GM21515 (cell line): ENCODE measurements around the gene LGALS7B.
"Not testable (repeated sequence)": the region's sequence is repeated elsewhere in the genome, so short reads cannot be mapped to it uniquely, and the experiment has no call there.

Experiments
- ATAC-seq: cut with Tn5 transposase; IDR thresholded peaks from one replicate; pipeline ENCODE4 v1.9.1; 2021; ENCODE audit not compliant: unreplicated experiment

The LGALS7B gene

DNA sequence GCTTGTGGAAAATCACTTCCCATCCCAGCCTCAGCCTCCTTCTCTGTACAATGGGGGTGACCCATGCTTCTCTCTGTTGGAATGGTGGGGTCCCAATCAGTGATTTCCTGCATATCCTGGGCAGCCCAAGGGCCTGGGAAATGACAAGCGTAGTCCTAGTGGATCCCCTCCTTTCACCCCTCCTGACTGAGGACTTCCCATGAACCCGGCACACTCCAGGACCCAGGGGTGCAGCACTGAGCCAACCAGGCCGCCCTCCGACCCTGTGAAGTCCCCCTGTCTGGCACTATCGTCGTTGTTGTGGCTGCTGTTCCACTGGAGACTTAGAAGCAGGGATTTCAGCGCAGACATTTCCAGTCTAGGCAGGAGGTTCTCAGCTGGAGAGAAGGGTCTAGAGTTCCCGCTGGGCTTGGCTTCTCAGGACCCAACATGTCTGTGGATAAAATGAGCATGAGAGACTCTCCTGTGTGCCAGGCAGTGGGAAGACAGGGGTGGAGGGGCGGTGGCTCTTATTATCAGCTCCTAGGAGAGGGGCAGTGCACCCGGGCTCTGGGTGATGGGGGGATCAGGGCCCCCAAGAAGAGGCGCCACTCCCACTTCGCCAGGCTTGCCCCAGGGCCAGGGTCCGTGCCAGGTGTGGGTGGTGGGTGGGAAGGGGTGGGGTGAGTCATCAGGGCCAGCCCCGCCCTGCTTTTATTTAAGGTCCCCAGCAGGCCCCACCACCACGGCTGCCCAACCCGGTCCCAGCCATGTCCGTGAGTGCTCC is at the start of gene LGALS7B:
TSS of gene LGALS7B (plus strand) at position 723 of the 766 bp plus-strand sequence. CDS start at position 750, 27 bp downstream.
- ATAC-seq = no peak

DNA sequence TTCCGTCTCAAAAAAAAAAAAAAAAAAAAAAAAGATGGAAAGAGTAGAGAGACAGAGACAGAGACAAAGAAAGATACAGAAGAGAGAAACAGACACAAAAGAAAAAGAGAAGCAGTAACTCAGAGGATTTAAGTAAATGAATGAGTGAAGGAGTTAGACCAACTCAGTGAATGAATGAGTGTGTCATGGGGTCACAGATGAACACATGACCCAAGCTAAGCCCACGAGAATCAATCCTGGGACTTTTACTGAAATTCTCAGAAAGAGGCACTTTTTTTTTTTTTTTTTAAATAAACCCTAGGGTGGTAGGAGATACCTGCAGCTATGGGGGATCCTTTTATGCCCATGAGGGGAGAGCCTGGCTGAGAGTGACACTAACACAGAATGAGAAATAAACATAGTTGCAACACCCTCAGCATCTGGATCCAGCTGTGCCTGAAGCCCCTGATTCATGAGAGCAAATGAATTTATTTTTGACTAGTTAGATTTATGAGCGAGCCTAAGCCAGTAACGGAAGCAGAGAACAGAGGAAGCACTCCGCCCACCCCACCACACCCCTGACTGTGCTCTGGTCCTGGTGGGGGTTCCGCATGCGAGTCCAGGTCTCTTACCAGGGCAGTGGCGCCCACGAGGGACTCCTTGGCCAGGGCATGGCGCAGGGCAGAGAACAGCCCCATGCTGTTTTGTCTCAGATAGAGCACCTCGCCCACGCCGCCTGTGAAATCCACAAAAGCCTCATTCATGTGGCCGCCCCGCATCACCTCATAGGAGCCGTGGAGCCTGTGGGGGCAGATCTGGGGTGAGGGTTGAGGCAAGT is 49.4 kb upstream of the LGALS7B start:
- no peak for ATAC-seq

DNA sequence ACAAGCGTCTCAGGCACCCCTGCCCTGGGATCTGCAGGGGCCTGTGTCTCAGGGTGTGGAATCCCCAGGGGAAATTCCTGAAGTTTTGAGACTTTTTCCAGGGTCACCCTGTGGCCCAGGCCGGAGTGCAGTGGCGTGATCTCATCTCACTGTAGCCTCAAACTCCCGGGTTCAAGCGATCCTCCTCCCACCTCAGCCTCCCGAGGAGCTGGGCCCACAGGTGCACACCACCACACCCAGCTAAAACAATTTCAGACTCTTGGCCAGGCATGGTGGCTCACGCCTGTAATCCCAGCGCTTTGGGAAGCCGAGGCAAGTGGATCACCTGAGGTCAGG is 48.8 kb upstream of the LGALS7B start:
- no peak for ATAC-seq

DNA sequence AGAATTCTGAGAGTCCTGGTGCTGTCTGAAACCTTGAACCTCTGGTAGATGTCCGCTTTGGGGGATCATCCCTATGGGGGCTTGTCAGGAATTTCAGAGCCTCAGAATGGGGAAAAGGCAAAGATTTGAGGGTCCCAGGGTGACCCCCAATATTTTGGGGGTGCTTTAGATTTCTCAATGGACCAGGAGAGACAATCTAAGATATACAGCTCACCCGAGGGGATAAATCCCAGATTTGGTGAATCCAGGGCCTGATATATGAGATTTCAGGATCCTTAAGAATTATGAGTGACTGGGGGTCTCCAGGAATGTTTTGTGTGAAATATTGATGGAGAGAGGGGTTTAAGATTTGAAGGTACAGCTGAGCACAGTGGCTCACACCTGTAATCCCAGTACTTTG is 48.1 kb upstream of the LGALS7B start:
- no peak for ATAC-seq

DNA sequence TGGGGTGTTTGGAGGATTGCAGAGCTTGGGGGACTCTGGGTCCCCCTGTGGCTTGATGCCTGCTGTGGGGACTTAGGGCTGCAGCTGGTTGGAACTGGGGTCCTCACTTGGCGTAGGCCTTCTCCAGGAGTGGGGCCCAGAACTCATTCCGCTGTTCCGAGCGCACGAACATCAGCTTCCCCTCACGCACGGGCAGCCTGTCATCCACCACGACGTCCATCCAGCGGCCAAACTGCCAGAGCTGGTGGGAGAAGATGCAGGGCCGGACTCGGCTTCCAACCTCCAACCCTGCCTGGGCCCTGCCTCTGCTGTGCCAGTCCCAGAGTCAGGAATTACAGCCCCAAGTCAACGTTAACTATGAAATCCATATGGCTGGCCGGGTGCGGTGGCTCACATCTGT is 47.3 kb upstream of the LGALS7B start:
- no peak for ATAC-seq

DNA sequence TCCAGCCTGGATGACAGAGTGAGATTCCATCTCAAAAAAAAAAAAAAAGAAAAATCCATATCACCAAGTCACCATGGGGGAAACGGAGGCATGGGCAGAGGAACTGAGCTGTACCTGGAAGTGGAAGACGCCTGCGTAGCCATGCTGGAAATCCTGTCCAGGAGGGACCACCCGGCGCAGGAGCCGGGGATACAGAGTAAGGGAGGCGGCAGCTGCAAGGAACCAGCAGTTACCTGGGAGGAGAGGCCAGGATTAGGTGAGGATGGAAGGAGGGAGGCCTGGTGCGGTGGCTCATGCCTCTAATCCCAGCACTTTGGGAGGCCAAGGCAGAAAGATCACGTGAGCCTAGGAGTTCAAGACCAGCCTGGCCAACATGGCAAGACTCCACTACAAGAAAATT is 46.7 kb upstream of the LGALS7B start:
- no peak for ATAC-seq

DNA sequence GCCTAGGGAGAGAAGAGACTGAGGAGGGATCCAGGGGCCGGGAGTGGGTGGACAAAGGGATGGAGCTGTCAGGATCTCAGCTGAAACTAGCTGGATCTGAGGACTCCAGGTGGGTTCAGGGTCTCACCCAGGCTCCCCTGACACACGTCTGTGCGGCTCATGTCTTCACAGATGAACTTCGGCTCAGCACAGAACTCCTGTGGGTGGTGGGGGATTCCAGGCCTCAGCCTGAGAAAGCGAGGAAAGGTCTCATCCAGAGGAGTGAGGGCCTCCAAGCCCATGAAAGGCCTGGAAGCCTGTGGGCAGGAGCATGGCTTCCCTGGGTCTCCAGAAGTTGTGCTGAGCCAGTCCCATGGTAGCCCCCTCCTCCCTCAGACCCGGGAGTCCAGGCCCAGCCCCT is 46.1 kb upstream of the LGALS7B start:
- no peak for ATAC-seq

DNA sequence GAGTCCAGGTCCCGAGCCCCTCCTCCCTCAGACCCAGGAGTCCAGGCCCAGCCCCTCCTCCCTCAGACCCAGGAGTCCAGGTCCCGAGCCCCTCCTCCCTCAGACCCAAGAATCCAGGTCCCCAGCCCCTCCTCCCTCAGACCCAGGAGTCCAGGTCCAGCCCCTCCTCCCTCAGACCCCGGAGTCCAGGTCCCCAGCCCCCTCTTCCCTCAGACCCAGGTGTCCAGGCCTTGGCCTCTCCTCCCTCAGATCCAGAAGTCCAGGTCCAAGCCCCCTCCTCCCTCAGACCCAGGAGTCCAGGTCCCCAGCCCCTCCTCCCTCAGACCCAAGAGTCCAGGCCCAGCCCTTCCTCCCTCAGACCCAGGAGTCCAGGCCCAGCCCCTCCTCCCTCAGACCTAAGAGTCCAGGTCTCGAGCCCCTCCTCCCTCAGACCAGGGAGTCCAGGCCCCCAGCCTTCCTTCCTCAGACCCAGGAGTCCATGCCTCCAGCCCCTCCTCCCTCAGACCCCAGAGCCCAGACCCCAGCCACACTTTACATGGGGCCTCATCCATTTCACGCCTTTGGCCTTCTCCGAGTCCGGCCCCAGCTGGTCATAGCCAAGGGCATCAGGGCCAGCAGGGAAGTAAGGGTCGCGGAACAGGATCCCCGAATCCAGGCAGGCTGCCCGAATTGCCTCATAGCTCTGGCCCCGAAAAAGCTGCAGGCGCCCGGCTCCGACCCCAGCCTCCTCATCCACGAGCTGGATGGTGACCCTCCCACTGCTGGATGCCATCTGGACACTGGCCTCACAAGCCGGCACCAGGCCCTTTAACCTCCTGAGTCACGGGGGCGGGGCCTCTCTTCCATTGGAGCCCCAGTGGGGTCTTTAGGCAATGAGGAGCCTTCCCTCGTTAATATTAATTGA is 45.4 kb upstream of the LGALS7B start:
- ATAC-seq = no peak

DNA sequence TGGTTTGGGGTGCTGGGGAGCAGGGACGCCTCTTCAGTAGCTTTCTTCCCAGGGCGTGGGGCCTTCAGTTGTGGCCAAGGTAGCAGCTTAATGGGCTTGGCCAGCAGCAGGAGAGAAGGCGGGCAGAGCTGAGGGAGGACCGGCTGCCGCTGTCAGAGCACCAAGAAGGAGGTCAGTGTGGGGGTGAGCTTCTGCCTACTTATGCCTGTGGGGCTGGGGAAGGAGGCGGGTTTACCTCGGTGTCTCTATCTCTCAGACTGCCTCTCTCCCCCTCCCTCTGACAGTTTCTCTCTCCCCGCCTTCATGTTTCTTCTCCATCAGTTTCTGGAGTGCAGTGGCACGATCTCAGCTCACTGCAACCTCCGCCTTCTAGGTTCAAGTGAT is 44.7 kb upstream of the LGALS7B start, which contains the start of gene CAPN12:
TSS of gene CAPN12 (minus strand) at position 177 of the 384 bp plus-strand sequence. CDS start 309 bp downstream, outside the sequence.
- ATAC-seq = no peak

DNA sequence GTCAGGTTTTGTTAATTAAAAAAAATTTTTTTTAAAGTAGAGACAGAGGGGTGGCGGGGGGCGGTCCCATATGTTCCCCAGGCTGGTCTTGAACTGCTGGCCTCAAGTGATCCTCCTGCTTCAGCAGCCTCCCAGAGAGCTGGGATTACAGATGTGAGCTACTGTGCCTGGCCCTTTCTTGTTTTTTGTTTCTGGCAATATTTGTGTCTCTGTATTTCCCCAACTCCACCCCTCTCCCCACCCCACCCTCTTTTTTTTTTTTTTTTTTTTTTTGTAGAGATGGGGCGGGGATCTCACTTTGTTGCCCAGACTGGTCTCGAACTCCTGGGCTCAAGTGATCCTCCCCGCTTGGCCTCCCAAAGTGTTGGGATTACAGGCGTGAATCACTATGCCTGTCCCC is 44.1 kb upstream of the LGALS7B start:
- ATAC-seq = no peak

DNA sequence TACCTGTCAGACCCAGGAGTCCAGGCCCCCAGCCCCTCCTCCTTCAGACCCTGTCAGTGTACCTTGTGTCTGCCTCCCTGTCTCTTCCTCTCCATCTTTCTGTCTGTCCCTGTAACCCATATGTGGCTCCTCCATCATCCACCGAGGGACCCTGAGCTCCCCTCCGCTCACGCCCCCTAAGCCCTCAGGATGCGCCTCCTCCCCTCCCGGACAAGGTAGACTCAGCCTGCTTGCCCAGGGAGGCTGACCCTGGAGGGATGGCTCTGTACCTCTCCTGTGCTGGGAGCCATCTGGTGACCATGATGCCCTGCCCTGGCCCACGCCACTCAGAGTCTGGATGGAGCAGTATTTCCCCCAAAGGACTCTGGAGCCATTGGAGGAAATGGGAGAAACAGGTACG is 43.7 kb upstream of the LGALS7B start:
- ATAC-seq = no peak

DNA sequence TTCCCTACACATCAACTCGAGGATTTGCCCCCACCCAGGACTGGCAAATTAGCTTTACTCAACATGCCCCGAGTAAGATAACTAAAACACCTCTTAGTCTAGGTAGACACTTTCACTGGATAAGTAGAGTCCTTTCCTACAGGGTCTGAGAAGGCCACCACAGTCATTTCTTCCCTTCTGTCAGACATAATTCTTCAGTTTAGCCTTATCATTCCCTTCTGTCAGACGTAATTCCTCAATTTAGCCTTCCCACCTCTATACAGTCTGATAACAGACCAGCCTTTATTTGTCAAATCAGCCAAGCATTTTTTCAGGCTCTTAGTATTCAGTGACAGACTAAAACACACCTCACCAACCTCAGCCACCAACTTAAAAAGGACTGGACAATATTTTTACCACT is 35.2 kb upstream of the LGALS7B start:
- ATAC-seq = not testable (repeated sequence)

DNA sequence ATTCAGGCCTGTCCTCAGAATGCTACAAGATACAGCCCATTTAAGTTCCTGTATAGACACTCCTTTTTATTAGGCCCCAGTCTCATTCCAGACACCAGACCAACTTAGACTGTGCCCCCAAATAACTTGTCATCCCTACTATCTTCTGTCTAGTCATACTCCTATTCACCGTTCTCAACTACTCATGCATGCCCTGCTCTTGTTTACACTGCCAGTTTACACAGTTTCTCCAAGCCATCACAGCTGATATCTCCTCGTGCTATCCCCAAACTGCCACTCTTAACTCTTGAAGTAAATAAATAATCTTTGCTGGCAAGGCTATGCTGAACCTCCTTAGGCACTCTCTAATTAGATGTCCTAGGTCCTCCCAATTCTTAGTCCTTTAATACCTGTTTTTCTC is 34.8 kb upstream of the LGALS7B start:
- not testable (repeated sequence) for ATAC-seq

DNA sequence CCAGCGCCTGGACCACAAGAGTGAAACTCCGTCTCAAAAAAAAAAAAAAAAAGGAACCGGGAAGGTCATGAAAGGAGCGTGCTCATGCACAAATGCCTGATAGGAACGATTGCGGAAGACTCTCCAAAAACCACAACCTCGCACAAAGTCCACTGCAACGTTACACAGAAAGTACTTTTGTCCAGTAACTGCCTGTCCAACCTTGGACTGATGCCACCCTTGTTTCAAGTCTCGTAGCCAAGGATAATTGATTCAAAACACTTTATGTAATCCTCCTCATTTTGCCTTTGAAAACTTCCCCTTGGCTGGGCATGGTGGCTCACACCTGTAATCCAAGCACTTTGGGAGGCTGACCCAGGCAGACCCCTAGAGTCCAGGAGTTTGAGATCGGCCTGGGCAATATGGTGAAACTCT is 29.4 kb upstream of the LGALS7B start:
- no peak for ATAC-seq

DNA sequence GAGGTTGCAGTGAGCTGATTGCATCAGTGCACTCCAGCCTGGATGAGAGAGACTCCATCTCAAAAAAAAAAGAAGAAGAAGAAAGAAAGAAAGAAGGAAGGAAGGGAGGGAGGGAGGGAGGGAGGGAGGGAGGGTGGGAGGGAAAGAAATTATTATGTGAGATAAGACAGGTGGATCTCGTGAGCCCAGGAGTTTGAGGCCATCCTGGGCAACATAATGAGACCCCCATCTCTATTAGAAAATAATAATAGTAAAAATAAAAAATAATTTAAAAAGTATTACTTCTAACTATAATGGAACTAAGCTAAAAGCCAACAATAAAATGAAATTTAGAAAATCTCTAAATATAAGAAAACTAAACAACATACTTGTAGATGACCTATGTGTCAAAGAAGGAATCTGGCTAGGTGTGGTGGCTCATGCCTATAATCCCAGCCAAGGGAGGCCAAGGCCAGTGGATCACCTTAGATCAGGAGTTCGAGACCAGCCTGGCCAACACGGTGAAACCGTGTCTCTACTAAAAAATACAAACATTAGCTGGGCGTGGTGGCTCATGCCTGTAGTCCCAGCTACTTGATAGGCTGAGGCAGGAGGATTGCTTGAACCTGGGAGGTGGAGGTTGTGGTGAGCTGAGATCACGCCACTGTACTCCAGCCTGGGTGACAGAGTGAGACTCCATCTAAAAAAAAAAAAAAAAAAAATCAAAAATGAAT is 28.0 kb upstream of the LGALS7B start:
- ATAC-seq = not testable (repeated sequence)

DNA sequence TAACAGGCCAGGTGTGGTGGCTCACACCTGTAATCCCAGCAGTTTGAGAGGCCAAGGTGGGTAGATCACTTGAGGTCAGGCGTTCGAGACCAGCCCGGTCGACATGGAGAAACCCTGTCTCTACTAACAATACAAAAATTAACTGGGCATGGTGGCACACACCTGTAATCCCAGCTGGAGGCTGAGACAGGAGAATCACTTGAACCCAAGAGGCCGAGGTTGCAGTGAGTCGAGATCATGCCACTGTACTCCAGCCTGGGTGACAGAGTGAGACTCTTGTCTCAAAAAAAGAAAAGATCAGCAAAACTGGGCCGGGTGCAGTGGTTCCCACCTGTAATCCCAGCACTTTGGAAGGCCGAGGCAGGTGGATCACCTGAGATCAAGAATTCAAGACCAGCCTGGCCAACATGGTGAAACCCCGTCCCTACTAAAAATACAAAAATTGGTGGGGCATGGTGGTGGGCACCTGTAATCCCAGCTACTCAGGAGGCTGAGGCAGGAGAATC is 27.1 kb upstream of the LGALS7B start:
- not testable (repeated sequence) for ATAC-seq

DNA sequence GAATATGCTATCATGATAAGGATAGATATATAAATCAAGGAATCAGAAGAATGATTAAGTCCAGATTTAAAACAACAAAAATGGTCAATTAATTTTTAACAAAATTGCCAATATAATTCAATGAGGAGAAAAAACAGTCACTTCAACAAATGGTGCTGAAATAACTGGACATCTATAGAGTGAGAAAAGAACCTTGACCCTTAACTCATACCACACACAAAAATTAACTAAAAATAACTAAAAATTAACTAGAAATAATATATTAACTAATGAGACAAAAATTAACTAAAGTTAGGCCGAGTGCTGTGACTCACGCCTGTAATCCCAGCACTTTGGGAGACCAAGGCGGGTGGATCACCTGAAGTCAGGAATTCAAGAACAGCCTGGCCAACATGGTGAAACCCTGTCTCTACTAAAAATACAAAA is 25.2 kb upstream of the LGALS7B start:
- no peak for ATAC-seq

DNA sequence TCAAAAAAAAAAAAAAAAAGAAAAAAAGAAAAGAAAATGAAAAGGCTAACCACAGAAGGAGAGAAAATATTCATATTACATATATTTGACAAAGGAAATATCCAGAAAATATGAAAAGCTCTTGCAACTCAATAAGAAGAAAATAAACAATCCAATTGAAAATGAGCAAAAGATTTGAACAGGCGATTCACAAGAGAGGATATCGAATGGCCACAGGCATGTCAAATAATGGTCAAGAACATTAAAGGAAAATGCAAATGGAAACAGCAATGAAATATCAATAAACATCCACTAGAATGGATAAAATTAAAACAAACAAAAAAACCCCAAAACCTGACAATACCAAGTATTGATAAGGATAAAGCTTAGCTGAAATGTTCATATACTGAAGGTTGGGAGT is 23.8 kb upstream of the LGALS7B start:
- no peak for ATAC-seq

DNA sequence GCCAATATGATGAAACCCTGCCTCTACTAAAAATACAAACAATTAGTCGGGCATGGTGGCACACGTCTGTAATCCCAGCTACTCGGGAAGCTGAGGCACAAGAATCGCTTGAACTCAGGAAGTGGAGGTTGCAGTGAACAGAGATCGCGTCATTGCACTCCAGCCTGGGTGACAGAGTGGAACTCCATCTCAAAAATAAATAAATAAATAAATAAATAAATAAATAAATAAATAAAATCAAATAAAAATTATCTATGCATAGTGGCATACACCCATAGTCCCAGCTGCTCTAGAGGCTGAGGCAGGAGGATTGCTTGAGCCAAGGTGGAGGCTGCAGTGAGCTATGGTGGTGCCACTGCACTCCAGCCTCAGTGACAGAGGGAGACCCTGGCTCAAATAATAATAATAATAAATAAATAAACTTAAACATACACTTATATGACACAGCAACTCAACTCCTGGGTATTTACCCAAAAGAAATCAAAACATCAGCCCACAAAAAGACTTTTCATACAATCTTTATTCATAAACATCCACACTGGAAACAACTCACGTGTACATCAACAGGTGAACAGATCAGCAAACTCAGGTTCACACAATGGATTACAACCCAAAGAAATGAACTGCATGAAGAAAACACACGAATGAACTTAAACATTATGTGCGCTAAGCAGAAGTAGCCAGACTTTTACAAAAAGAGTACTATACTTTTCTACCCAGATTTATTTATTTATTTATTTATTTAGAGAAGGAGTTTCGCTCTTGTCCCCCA is 22.5 kb upstream of the LGALS7B start:
- ATAC-seq = no peak
